ENCODE measurements around the gene STX3. TPM values are rescaled to one million over a fixed set of nuclear protein-coding genes. Genes with fewer than 3 reads are reported as not detected.

STX3 gene
- total RNA-seq, 1 donor from 2014 or later: 52.4 TPM

DNA sequence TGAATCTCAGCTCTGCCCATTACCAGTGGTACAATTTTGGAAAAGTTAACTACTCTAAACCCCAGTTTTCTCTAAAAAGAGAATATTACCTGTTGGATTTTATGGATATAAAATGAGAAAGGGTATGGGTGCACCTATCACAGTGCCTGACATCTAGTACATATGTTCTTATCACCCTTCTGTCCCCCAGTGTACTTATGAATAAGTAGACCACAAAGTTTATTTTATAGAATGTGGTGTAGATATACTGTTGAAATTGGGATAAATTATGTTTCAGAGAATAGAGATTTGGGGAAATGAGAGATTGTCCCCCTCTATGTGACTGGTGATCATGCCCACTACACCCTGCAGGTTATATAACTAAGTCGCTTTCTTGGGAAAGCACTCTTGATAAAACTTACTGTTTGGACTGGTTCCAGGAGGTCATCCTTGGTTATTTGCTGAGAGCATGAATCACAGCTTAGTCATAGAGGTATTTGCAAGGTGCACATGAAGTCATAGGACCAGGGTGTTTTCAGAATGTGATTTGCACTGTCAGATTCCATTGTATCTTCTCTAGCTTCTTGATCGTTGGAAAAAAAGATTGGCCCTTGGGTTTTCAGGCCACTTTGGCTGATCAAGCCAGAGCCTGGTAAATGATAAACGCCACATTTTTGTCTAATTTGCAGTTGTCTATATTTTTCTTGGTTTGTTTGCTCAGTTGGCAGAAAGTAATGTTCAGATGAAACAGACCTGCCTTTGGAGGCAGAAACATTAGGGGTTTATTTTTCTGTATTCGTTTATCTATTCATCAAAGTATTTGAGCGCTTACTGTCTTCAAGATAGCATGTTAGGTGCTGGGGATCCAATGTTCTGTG lies 21.3 kb downstream of the STX3 start:
- H3K4me3 ChIP-seq: no peak overlapping the region
- Mint-ChIP-seq H3K27ac (no peak overlapping the region), H3K4me3 (no peak overlapping the region), H3K27me3 (ENCODE audit: insufficient read depth, low read depth) (no peaks in the 10 kb centered on the region), H3K36me3 (no peaks in the 10 kb centered on the region), H3K9me3 (no peaks in the 10 kb centered on the region), H3K4me1 (no peaks in the 10 kb centered on the region)
- H3K27me3 ChIP-seq: no peaks in the 10 kb centered on the region
- no peaks in the 10 kb centered on the region for H3K4me1 ChIP-seq
- H3K9ac ChIP-seq: no peak overlapping the region
- no peak overlapping the region for H2AFZ ChIP-seq (replicated peaks)
- H3K36me3 ChIP-seq: no peaks in the 10 kb centered on the region
- no peaks in the 10 kb centered on the region for H3F3A ChIP-seq (ENCODE audit: low read depth)
- no peak for DNase-seq (ENCODE audit: low spot score)
- H3K9me3 ChIP-seq (ENCODE audit: low read depth): no peaks in the 10 kb centered on the region
- H4K20me1 ChIP-seq (ENCODE audit: low read depth): no peaks in the 10 kb centered on the region
- H3K4me2 ChIP-seq: no peak overlapping the region
- H3K79me2 ChIP-seq (ENCODE audit: low read depth): peaks cover 5% of the 10 kb centered on the region
- H3K27ac ChIP-seq: no peak overlapping the region
- TF ChIP-seq, protein P1, sequence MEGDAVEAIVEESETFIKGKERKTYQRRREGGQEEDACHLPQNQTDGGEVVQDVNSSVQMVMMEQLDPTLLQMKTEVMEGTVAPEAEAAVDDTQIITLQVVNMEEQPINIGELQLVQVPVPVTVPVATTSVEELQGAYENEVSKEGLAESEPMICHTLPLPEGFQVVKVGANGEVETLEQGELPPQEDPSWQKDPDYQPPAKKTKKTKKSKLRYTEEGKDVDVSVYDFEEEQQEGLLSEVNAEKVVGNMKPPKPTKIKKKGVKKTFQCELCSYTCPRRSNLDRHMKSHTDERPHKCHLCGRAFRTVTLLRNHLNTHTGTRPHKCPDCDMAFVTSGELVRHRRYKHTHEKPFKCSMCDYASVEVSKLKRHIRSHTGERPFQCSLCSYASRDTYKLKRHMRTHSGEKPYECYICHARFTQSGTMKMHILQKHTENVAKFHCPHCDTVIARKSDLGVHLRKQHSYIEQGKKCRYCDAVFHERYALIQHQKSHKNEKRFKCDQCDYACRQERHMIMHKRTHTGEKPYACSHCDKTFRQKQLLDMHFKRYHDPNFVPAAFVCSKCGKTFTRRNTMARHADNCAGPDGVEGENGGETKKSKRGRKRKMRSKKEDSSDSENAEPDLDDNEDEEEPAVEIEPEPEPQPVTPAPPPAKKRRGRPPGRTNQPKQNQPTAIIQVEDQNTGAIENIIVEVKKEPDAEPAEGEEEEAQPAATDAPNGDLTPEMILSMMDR (IDR thresholded peaks at IDR 0.05): no peak
- TF ChIP-seq EZH2phosphoT487 (IDR thresholded peaks at IDR 0.05) (no peak), EZH2 (IDR thresholded peaks at IDR 0.05) (no peak)

DNA sequence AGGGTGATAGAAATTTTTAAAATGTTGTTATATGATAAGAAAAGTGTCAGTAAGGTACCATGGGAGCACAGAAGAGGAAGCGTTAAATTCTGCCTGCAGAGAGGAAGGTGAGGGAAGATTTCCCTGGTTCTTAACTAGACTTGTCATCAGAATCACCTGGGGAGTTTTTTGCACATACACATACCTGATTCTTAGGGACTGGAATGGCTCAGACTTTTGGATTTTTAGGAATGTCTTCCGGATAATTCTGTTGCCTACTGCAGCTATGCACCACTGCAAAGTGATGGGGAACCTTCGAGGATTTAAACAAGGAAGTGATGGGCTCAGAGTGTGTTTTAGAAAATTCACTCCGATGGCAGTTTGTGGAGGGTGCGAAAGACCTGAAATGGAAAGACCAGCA lies 21.9 kb downstream of the STX3 start:
- Mint-ChIP-seq H3K4me1 (no peaks in the 10 kb centered on the region), H3K9me3 (no peaks in the 10 kb centered on the region), H3K4me3 (no peak overlapping the region), H3K27me3 (ENCODE audit: insufficient read depth, low read depth) (no peaks in the 10 kb centered on the region), H3K36me3 (no peaks in the 10 kb centered on the region), H3K27ac (no peak overlapping the region)
- no peak overlapping the region for H3K4me2 ChIP-seq
- H3K9ac ChIP-seq: no peak overlapping the region
- no peak overlapping the region for H3K4me3 ChIP-seq
- H3K36me3 ChIP-seq: no peaks in the 10 kb centered on the region
- no peak overlapping the region for H3K27ac ChIP-seq
- H3F3A ChIP-seq (ENCODE audit: low read depth): no peaks in the 10 kb centered on the region
- H3K79me2 ChIP-seq (ENCODE audit: low read depth): no peaks in the 10 kb centered on the region
- no peak for TF ChIP-seq EZH2phosphoT487 (IDR thresholded peaks at IDR 0.05)
- no peak for TF ChIP-seq EZH2 (IDR thresholded peaks at IDR 0.05)
- TF ChIP-seq, protein P1 (IDR thresholded peaks at IDR 0.05): no peak
- no peaks in the 10 kb centered on the region for H3K9me3 ChIP-seq (ENCODE audit: low read depth)
- no peaks in the 10 kb centered on the region for H3K4me1 ChIP-seq
- no peaks in the 10 kb centered on the region for H3K27me3 ChIP-seq
- DNase-seq (ENCODE audit: low spot score): no peak
- no peaks in the 10 kb centered on the region for H4K20me1 ChIP-seq (ENCODE audit: low read depth)
- no peak overlapping the region for H2AFZ ChIP-seq (replicated peaks)

DNA sequence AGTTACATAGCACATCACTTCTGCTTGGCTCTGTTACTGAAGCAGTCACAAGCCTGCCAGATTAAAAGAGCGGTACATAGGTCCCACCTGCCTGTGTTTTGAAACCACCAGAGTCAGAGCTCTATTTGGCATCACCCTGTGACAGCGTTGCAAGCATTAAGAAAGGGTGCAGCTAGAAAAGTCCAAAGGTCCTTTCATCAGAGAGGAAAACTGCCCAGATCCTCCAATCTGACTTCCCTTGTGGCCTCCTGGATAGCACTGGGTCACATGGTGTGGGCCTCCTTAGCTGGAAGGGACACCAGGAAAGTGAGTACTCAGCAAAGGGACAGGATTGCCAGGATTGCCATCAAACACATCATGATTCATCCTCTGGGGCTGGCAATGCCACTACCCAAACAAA lies 22.9 kb downstream of the STX3 start:
- no peak overlapping the region for H3K27ac ChIP-seq
- H3K27ac Mint-ChIP-seq: no peak overlapping the region

More for the DNA sequence above, 22.9 kb downstream of the STX3 start:
- Histone ChIP-seq H3K36me3 (no peaks in the 10 kb centered on the region), H3K9me3 (ENCODE audit: low read depth) (no peaks in the 10 kb centered on the region), H4K20me1 (ENCODE audit: low read depth) (no peaks in the 10 kb centered on the region), H2AFZ (replicated peaks) (no peak overlapping the region), H3F3A (ENCODE audit: low read depth) (no peaks in the 10 kb centered on the region), H3K79me2 (ENCODE audit: low read depth) (no peaks in the 10 kb centered on the region), H3K27me3 (no peaks in the 10 kb centered on the region), H3K4me3 (no peak overlapping the region), H3K9ac (no peak overlapping the region), H3K4me2 (no peak overlapping the region), H3K4me1 (no peaks in the 10 kb centered on the region)
- Mint-ChIP-seq H3K4me1 (no peaks in the 10 kb centered on the region), H3K27me3 (ENCODE audit: insufficient read depth, low read depth) (no peaks in the 10 kb centered on the region), H3K9me3 (no peaks in the 10 kb centered on the region), H3K4me3 (no peak overlapping the region), H3K36me3 (no peaks in the 10 kb centered on the region)
- TF ChIP-seq EZH2phosphoT487 (IDR thresholded peaks at IDR 0.05) (no peak), EZH2 (IDR thresholded peaks at IDR 0.05) (no peak)
- TF ChIP-seq, protein P1 (IDR thresholded peaks at IDR 0.05): no peak
- no peak for DNase-seq (ENCODE audit: low spot score)

Data from neural progenitor cell (in vitro differentiated cells).